SW480 (cell line): ENCODE measurements around the gene ECEL1.
"Not testable (repeated sequence)": the region's sequence is repeated elsewhere in the genome, so short reads cannot be mapped to it uniquely, and the experiment has no call there.

Experiments
- DNase-seq: peaks from one replicate; pipeline ENCODE4 v3.0.0-alpha.2; 2016; ENCODE audit warnings: low spot score

The ECEL1 gene

GRCh38 chr2:232458661-232459418, 28.8 kb downstream of the ECEL1 start:
- no peak for DNase-seq

DNA sequence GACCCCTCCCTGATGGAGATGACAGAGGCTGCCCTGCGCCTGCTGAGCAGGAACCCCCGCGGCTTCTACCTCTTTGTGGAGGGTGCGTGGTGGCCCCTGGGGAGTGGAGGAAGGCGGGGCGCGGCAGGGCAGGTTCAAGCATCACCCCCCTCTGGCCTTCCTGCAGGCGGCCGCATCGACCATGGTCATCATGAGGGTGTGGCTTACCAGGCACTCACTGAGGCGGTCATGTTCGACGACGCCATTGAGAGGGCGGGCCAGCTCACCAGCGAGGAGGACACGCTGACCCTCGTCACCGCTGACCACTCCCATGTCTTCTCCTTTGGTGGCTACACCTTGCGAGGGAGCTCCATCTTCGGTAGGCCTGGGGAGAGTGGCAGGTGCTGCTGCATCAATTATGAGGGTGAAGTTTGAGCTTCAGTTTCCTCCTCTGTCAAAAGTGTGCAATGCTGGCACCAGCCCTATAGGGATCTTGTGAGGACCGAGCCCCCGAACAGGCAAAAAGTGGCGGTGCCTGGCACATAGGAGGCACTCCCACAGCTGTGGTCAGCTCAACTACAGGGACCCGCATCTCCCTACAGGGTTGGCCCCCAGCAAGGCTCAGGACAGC, 29.5 kb downstream of the ECEL1 start:
- DNase-seq = no peak

- DNase-seq = no peak
Observed at GRCh38 chr2:232457121-232458011, 30.3 kb downstream of the ECEL1 start.

GRCh38 chr2:232456296-232457120, 31.1 kb downstream of the ECEL1 start:
- no peak for DNase-seq

GRCh38 chr2:232455426-232456255, 32.0 kb downstream of the ECEL1 start, which contains the start of gene ALPI:
Gene ALPI (plus strand): TSS chr2:232456153. CDS start chr2:232456200, 47 bp downstream.
- DNase-seq = no peak

DNA sequence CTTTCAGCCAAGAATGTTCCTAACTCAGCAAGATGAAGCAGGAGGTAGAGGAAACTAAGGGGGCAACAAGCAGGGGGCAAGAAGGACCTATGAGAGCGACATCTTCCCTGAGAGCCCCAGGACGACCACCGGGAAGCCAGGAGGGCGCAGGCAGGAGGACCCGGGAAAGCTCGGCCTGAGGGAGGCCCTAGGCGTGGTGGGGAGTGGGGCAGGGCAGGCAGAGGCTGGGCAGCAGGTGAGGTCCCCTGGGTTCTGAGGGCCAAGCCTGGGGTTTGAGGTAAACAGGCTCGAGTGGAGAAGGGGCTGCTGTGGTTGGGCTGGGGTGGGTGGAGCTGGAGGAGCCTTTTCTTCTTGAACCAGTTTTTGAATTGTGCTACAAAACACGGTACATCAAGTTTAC, 33.0 kb downstream of the ECEL1 start:
- no peak for DNase-seq

DNA sequence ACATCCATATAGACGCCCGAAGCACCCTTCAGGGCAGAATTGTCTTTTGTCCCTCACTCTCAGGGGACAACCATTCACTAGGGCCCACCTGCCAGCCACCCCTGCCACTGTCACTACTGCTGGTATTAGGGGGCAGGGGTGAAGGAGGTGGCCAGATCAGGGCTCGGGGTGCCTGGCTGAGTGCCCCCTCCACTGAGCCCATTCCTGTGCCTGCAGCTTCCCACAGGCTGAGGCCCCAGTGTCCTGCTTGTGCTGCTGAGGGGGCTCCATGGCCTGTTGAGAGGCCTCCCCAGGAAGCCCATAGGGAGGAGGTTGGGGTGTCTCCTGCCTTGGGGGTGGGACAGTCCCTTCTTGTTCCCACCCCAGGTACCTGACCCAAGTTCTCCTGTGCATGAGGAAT, 36.0 kb downstream of the ECEL1 start:
- DNase-seq = not testable (repeated sequence)

- DNase-seq = no peak
Observed at GRCh38 chr2:232449964-232450363, 37.7 kb downstream of the ECEL1 start.

GRCh38 chr2:232448304-232448690, 39.3 kb downstream of the ECEL1 start:
- DNase-seq = no peak

DNA sequence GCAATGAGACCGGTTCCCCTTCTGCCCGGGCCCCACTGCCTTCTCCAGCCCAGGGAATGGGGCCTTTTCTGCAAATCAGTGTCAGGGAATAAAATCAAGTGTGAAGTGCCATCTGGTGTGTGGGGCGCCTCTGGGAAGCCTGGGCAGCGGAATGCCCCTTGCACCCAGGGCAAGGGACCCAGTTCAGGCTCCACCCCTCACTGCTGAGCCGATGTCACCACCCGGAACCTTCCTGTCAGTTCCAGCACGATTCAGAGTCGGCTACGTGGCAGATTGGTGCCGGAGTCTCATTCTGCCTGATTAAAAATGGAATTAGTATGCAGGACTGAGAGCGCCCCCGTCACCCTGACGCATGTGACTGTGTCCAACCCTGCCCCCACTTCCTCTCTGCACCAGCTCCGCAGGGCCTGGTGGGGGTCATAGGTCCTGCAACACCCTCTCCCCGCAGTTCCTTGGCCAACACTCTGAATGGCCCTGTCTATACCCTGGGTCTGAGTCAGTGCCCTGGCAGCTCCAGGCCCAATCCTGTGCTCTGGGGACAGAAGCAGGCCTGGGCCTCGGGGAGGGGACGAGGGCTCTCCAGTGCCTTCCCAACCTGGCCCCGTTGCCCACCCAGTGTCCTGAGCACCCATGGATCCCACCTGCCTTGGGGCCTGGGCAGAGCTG, 39.9 kb downstream of the ECEL1 start:
- DNase-seq = no peak

DNA sequence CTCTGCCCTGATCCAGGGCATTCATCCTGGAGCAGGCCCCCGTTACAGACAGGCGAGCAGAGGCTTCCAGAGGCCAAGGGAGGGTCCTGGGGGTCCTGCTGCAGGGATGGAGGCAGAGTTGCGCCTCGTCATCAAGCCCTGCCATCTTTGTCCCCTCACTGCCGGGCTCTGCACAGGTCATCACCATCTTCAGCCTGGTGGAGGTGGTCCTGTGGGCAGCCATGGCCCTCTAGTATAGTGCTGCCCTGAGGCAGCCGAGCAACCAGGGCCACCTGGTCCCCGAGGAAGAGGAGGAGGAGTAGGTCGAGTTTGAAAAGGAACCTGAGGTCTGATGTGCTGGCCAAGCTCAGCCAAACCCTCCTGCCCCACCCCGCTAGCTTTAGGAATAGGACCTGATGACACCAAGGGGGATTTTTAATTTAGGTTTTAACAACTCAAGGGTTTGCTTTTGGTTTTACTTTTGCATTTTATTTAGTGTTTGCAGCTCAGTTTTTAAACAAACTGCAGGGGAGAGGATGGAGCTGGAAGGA, 40.5 kb downstream of the ECEL1 start:
- no peak for DNase-seq

- DNase-seq = not testable (repeated sequence)
Observed at GRCh38 chr2:232446266-232446777, 41.3 kb downstream of the ECEL1 start.

- not testable (repeated sequence) for DNase-seq
Observed at GRCh38 chr2:232445149-232445885, 42.3 kb downstream of the ECEL1 start.

DNA sequence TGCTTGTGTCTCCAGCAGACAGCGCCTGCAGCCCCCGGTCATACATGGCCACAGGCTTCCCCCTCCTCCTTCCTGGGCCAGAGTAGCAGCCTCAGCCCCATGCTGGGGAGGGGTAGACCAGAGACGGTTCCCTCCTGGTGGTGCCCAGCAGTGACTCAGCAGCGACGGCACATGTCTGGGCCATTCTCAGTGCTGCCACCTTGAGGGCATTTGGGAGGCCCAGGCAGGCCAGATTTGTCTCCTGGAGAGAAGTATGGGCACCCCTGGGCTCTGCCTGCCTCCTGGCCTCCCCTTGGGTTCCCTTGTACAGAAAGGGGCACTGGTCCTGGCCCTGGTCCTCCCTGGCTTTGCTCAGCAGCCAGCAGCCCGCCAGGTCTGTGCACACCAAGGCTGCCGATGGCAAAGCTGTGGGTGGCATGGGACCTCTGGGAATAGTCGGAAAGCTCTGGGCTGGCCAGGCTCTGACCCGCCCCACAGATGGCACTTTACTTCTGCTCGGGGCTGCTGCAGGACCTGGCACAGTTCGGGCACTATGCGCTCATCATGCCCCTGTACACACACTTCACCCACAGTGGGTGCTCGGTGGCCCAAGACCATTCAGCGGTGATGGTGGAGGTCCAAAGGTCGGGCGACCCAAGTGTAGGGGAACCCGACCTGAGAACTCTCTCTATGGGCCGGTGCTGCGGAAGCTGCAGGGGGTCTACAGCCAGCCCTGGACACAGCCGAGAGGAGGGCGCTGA, 43.1 kb downstream of the ECEL1 start:
- DNase-seq = peak; percentile 52

- not testable (repeated sequence) for DNase-seq
Observed at GRCh38 chr2:232443669-232444408, 43.8 kb downstream of the ECEL1 start.

DNA sequence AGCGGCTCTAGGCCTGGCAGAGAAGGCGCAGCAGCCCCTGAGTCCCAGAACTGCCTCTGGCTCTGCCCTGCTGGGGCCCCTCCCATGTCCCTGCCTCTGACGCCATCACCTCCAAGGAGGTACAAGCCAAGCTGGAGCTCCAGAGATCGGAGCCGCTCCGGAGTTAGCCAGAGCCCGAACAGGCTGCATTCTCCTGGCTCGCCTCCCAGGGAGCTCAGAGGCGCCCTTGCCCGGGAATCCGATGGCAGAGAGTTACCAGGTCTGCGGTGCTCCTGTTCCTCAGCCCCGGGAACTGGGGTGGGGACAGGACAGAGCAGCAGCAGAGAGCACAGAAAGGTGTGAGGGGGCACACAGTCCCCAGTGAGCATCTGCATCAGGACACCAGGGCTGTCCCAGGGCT, 44.6 kb downstream of the ECEL1 start:
- not testable (repeated sequence) for DNase-seq

DNA sequence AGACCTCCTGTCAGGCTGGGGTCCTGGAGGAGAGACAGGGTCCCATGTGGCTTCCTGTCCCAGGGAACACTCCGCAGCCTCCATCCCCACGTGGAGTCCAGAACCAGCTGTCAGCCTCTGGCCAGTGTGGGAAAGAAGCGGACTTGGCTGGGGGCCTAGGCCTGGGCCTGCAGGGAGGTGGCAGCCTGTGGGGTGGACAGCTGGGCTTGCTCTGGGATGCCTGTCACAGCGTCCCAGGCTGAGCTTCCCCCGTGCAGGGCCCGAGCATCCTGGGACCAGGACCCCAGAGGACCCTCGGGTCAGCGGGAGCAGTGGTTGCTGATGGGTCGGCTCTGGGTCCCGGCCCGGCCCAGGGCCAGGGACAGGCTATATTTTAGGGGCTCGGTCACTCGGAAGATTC, 45.2 kb downstream of the ECEL1 start:
- DNase-seq = not testable (repeated sequence)

DNA sequence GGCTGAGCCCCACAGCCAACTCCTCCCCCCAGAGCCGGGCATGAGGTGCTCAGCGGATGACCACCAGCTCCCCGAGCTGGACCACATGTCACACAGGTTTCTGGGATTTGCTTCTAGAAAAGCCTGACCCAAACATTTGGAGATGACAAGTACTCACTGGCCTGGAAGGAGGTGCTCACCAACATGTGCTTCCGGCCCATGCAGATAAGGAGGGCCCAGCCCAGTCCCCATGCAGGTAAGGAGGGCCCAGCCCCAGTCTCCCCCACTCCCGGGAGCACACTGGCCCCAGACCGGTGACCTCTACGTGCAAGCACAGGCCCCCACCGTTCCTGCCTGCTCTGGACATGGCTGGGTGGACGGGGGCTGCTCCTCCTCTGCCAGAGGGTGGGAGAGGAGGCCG, 45.7 kb downstream of the ECEL1 start:
- not testable (repeated sequence) for DNase-seq
